Upper lobe of left lung (tissue), 4 donors: ENCODE data around the gene KLF9.
"Not testable (repeated sequence)": the region's sequence is repeated elsewhere in the genome, so short reads cannot be mapped to it uniquely, and the experiment has no call there.

Experiments
- EP300 ChIP-seq, 4 donors: sonication (generic); formaldehyde crosslinking; IDR thresholded peaks; one replicate each; pipeline ENCODE4 v1.5.1; 2017; ENCODE audit warnings: antibody characterized with exemption in 4 of 4, control low read depth in 2 of 4
- POLR2A ChIP-seq, 4 donors: fragments of 450-650 bp; IDR thresholded peaks; one replicate each; pipeline ENCODE4 v1.5.1; 2016 to 2017; ENCODE audit warnings: antibody characterized with exemption in 4 of 4, mild to moderate bottlenecking in 2 of 4
- TF ChIP-seq, protein P1 (sequence below), 6 experiments: fragments of 450-650 bp in 4 of 6; fragments of 200-600 bp in 2 of 6; sonication (generic) in 2 of 6; IDR thresholded peaks; one replicate each; pipeline ENCODE4 v1.5.1; 2016 to 2019; ENCODE audit warnings: antibody characterized with exemption in 6 of 6

DNA sequence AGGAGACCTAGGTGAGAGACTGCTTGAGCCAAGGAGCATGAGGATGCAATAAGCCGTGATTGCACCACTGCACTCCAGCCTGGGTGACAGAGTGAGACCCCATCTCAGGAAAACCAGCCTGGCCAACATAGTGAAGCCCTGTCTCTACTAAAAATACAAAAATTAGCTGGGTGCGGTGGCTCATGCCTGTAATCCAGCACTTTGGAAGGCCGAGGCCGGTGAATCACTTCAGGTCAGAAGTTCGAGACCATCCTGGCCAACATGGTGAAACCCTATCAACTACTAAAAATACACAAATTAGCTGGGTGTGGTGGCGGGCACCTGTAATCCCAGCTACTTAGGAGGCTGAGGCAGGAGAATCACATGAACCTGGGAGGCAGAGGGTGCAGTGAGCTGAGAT, 13.2 kb downstream of the KLF9 start:
- TF ChIP-seq, protein P1, sequence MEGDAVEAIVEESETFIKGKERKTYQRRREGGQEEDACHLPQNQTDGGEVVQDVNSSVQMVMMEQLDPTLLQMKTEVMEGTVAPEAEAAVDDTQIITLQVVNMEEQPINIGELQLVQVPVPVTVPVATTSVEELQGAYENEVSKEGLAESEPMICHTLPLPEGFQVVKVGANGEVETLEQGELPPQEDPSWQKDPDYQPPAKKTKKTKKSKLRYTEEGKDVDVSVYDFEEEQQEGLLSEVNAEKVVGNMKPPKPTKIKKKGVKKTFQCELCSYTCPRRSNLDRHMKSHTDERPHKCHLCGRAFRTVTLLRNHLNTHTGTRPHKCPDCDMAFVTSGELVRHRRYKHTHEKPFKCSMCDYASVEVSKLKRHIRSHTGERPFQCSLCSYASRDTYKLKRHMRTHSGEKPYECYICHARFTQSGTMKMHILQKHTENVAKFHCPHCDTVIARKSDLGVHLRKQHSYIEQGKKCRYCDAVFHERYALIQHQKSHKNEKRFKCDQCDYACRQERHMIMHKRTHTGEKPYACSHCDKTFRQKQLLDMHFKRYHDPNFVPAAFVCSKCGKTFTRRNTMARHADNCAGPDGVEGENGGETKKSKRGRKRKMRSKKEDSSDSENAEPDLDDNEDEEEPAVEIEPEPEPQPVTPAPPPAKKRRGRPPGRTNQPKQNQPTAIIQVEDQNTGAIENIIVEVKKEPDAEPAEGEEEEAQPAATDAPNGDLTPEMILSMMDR (IDR thresholded peaks at IDR 0.05) = not testable (repeated sequence)
- TF ChIP-seq POLR2A, EP300 (IDR thresholded peaks at IDR 0.05): not testable (repeated sequence)
